Coronary artery (tissue), 2 donors: ENCODE results near the gene KCND3.

ENCODE experiments used
- DNase-seq: peaks from one replicate; pipeline ENCODE4 v3.0.0-alpha.2; 2017; ENCODE audit warnings: low spot score
- H3K27ac ChIP-seq, 2 donors: fragments of 200-600 bp; sonication (generic); one replicate each; pipeline ENCODE4 v1.5.1; 2016 to 2019
- H3K4me3 ChIP-seq: fragments of 200-600 bp; sonication (generic); 2 replicates; pipeline ENCODE4 v1.5.1; 2016; ENCODE audit warnings: mild to moderate bottlenecking, moderate library complexity
- CTCF ChIP-seq: fragments of 200-600 bp; sonication (generic); IDR thresholded peaks from one replicate; pipeline ENCODE4 v1.5.1; 2019; ENCODE audit warnings: antibody characterized with exemption

KCND3 gene

GRCh38 chr1:111769517-111770146 lies 219.8 kb downstream of the KCND3 start:
- DNase-seq = no peak
- peak; percentile 70 for TF ChIP-seq CTCF
- no peak overlapping the region for H3K27ac ChIP-seq
- H3K4me3 ChIP-seq = no peak overlapping the region

- Histone ChIP-seq H3K27ac (no peak overlapping the region), H3K4me3 (no peak overlapping the region)
- TF ChIP-seq CTCF = no peak
- no peak for DNase-seq
Observed at GRCh38 chr1:111768625-111769024, 220.8 kb downstream of the KCND3 start.

- DNase-seq = no peak
- TF ChIP-seq CTCF = no peak
- Histone ChIP-seq H3K27ac (no peak overlapping the region), H3K4me3 (no peak overlapping the region)
Observed at GRCh38 chr1:111768023-111768422, 221.4 kb downstream of the KCND3 start.

- H3K27ac ChIP-seq = no peak overlapping the region
- DNase-seq = no peak
- H3K4me3 ChIP-seq = no peak overlapping the region
- TF ChIP-seq CTCF = no peak
Observed at GRCh38 chr1:111762332-111762731, 227.1 kb downstream of the KCND3 start.

GRCh38 chr1:111761717-111762116 lies 227.8 kb downstream of the KCND3 start:
- no peak for TF ChIP-seq CTCF
- Histone ChIP-seq H3K4me3 (no peak overlapping the region), H3K27ac (no peak overlapping the region)
- no peak for DNase-seq

GRCh38 chr1:111758373-111758772 lies 231.1 kb downstream of the KCND3 start:
- DNase-seq = no peak
- no peak overlapping the region for H3K27ac ChIP-seq
- H3K4me3 ChIP-seq = no peak overlapping the region
- TF ChIP-seq CTCF = no peak

GRCh38 chr1:111756124-111756513 lies 233.3 kb downstream of the KCND3 start:
- Histone ChIP-seq H3K4me3 (peak overlapping the region; percentile 87), H3K27ac (peak overlapping the region; percentile 95 to 96)
- DNase-seq = no peak
- no peak for TF ChIP-seq CTCF
